Lower lobe of right lung (tissue), 2 donors: ENCODE measurements around the gene PPWD1. TPM values are rescaled to one million over a fixed set of nuclear protein-coding genes. Genes with fewer than 3 reads are reported as not detected.

Experiments used
- ATAC-seq, 2 donors: fragments of 200-7000 bp; cut with Tn5 transposase; one replicate each; pipeline ENCODE4 v1.9.1; 2020 to 2022; ENCODE audit warnings: mild to moderate bottlenecking in 2 of 2, moderate library complexity in 2 of 2
- DNase-seq: peaks from one replicate; pipeline ENCODE4 v3.0.0-alpha.2; 2020
- H3K27ac ChIP-seq: fragments of 200-600 bp; one replicate; pipeline ENCODE4 v1.8.0; 2022
- H3K27me3 ChIP-seq: fragments of 200-600 bp; one replicate; pipeline ENCODE4 v1.8.0; 2022; ENCODE audit warnings: low read depth
- H3K36me3 ChIP-seq: fragments of 200-600 bp; one replicate; pipeline ENCODE4 v1.8.0; 2022; ENCODE audit warnings: mild to moderate bottlenecking
- H3K4me1 ChIP-seq: fragments of 200-600 bp; one replicate; pipeline ENCODE4 v1.8.0; 2022
- H3K4me3 ChIP-seq: fragments of 200-600 bp; one replicate; pipeline ENCODE4 v1.8.0; 2022; ENCODE audit warnings: mild to moderate bottlenecking
- H3K9me3 ChIP-seq: fragments of 200-600 bp; one replicate; pipeline ENCODE4 v1.8.0; 2022
- intact Hi-C: fragments of 100-400 bp; cut with DNase I; formaldehyde crosslinking; loops from one replicate; pipeline ENCODE4 v1.11.0; 2022
- total RNA-seq: library from RNA; stranded (reverse); fragmentation: NEBNext Ultra II Directional; extraction: Animal tissue kit (Norgen Biotek cat#: 25700); gene quantifications from one replicate; pipeline ENCODE4 v1.2.1, GENCODE V29; 2021
- TF ChIP-seq, protein P1 (sequence below): fragments of 200-600 bp; IDR thresholded peaks from one replicate; pipeline ENCODE4 v1.8.0; 2022; ENCODE audit warnings: antibody characterized with exemption, mild to moderate bottlenecking
- donor health status: DM: no; HTN: yes; CAD: no; lungs with severe emphysema.

The PPWD1 gene
- total RNA-seq, 1 donor from 2014 or later = 39.2 TPM

DNA sequence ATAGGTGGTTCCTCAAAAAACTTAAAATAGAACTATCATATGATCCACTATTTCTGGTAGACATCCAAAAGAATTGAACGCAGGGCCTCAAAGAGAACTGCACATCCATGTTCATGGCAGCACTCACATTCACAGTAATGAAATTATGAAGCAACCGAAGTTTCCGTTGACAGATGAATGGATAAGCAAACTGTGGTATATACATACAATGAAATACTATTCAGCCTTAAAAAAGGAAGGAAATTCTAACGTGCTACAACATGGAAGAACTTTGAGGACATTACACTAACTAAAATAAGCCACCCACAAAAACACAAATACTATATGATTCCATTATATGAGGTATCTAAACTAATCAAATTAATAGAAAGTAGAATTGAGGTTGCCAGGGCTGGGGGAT, 18.6 kb upstream of the PPWD1 start:
- no peak for DNase-seq
- TF ChIP-seq, protein P1, sequence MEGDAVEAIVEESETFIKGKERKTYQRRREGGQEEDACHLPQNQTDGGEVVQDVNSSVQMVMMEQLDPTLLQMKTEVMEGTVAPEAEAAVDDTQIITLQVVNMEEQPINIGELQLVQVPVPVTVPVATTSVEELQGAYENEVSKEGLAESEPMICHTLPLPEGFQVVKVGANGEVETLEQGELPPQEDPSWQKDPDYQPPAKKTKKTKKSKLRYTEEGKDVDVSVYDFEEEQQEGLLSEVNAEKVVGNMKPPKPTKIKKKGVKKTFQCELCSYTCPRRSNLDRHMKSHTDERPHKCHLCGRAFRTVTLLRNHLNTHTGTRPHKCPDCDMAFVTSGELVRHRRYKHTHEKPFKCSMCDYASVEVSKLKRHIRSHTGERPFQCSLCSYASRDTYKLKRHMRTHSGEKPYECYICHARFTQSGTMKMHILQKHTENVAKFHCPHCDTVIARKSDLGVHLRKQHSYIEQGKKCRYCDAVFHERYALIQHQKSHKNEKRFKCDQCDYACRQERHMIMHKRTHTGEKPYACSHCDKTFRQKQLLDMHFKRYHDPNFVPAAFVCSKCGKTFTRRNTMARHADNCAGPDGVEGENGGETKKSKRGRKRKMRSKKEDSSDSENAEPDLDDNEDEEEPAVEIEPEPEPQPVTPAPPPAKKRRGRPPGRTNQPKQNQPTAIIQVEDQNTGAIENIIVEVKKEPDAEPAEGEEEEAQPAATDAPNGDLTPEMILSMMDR = no peak
- no peak overlapping the region for H3K27ac ChIP-seq
- no peaks in the 10 kb centered on the region for H3K9me3 ChIP-seq
- H3K27me3 ChIP-seq = no peaks in the 10 kb centered on the region
- no peaks in the 10 kb centered on the region for H3K4me1 ChIP-seq
- H3K4me3 ChIP-seq = no peak overlapping the region
- H3K36me3 ChIP-seq = no peaks in the 10 kb centered on the region
- intact Hi-C loops = no loop called here
- no peak for ATAC-seq

DNA sequence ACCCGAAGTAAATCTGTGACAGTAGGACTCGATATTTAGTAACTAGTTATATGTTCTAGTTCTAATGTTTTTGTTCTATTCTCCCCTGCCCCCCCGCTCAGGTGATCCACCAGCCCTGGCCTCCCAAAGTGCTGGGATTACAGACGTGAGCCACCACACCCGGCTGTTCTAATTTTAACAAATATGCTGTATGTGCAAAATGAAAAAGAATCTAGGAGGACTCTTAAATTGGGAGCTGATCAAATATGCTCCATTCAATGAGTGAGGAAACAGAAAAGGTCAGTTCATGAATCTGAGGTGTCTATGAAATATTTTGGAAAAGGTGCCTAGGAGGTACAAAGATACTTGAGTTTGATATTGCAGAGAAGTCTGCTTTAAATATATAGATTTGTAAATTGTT, 17.0 kb upstream of the PPWD1 start:
- Histone ChIP-seq H3K36me3 (no peaks in the 10 kb centered on the region), H3K27me3 (no peaks in the 10 kb centered on the region), H3K4me1 (no peaks in the 10 kb centered on the region), H3K9me3 (no peaks in the 10 kb centered on the region), H3K27ac (no peak overlapping the region), H3K4me3 (no peak overlapping the region)
- TF ChIP-seq, protein P1 = no peak
- no peak for DNase-seq
- ATAC-seq = no peak
- intact Hi-C loops = no loop called here

DNA sequence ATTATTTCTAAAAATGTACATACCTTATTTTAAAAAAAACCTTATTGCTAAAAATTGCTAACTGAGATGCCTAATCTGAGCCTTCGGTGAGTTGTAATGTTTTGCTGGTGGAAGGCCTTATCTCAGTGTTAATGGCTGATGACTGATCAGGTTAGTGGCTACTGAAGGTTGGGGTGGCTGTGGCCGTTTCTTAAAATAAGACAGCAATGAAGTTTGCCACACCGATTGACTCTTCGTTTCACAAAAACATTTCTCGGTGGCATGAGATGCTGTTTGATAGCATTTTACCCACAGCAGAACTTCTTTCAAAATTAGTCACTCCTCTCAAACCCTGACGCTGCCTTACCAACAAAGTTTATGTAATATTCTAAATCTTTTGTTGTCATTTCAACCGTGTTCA, 14.8 kb upstream of the PPWD1 start:
- Histone ChIP-seq H3K4me1 (no peaks in the 10 kb centered on the region), H3K27me3 (no peaks in the 10 kb centered on the region), H3K27ac (no peak overlapping the region), H3K36me3 (no peaks in the 10 kb centered on the region), H3K4me3 (no peak overlapping the region), H3K9me3 (no peaks in the 10 kb centered on the region)
- no peak for DNase-seq
- intact Hi-C loops = no loop called here
- TF ChIP-seq, protein P1 = no peak
- no peak for ATAC-seq

DNA sequence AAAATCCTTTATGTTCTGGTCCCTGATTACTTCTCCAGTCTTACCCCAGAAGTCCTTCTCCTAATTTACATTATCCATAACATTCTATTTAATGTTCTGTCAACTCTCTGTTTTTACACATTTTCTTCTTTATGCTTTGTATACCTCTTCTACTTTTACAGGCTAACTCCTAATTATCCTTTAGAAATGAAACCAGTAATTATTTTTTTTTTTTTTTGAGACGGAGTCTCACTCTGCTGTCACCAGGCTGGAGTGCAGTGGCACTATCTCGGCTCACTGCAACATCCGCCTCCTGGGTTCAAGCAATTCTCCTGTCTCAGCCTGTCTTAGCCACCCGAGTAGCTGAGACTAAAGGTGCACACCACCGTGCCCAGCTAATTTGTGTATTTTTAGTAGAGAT, 9.2 kb upstream of the PPWD1 start:
- Histone ChIP-seq H3K27me3 (no peaks in the 10 kb centered on the region), H3K4me3 (no peak overlapping the region), H3K4me1 (no peaks in the 10 kb centered on the region), H3K9me3 (no peaks in the 10 kb centered on the region), H3K27ac (no peak overlapping the region), H3K36me3 (no peaks in the 10 kb centered on the region)
- DNase-seq (no peak), ATAC-seq (no peak)
- TF ChIP-seq, protein P1 = no peak
- intact Hi-C loops = no loop called here

DNA sequence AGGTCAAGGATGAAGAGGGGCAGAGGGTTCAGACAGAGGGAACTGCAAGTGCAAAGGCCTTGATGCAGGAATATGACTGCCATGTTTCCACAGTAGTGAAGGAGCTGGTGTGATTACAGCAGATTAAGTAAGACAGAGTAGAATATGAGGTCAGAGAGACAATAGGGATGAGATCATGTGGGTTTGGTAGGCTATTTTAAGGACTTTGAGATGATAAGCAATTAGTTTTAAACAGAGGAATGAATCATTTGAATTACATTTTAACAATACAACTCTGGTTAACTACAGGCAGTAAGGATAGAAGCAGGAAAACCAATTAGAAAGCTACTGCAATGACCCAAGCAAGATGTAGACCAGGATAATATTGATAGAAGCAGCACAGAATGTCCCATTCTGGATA, 7.8 kb upstream of the PPWD1 start:
- intact Hi-C loops = no loop called here
- no peak overlapping the region for H3K4me3 ChIP-seq
- ATAC-seq = no peak

More for the DNA sequence above, 7.8 kb upstream of the PPWD1 start:
- Histone ChIP-seq H3K27ac (no peak overlapping the region), H3K9me3 (no peaks in the 10 kb centered on the region), H3K27me3 (no peaks in the 10 kb centered on the region), H3K36me3 (no peaks in the 10 kb centered on the region), H3K4me1 (no peaks in the 10 kb centered on the region)
- no peak for DNase-seq
- TF ChIP-seq, protein P1 = no peak
